ENCODE data around the gene PSMG2.

Gene PSMG2

DNA sequence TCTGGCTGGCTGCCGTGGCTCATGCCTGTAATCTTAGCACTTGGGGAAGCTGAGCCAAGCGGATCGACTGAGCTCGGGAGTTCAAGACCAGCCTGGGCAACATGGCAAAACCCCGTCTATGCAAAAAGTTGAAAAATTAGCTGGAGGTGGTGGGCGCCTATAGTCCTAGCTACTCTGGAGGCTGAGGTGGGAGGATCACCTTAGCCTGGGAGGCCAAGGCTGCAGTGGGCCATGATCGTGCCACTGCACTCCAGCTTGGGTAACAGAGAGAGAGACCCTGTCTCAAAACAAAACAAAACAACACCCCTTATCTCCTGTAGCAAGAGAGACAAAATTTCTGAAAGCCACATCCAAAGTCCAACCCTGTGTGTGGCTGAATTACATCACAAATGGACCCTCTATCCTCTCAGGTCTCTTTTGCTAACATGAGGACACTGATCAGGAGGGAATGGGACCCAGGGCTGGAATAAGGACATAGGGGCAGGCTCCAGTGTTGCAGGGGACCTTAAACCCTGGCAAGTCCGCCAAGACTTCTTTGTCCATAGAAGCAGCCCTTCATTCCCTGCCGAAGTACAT, 64.8 kb downstream of the PSMG2 start:
- DNase-seq (ENCODE audit: low spot score): no peak
- TF ChIP-seq, protein P1, sequence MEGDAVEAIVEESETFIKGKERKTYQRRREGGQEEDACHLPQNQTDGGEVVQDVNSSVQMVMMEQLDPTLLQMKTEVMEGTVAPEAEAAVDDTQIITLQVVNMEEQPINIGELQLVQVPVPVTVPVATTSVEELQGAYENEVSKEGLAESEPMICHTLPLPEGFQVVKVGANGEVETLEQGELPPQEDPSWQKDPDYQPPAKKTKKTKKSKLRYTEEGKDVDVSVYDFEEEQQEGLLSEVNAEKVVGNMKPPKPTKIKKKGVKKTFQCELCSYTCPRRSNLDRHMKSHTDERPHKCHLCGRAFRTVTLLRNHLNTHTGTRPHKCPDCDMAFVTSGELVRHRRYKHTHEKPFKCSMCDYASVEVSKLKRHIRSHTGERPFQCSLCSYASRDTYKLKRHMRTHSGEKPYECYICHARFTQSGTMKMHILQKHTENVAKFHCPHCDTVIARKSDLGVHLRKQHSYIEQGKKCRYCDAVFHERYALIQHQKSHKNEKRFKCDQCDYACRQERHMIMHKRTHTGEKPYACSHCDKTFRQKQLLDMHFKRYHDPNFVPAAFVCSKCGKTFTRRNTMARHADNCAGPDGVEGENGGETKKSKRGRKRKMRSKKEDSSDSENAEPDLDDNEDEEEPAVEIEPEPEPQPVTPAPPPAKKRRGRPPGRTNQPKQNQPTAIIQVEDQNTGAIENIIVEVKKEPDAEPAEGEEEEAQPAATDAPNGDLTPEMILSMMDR (IDR thresholded peaks at IDR 0.05): no peak
- Histone ChIP-seq H3K27ac (no peak overlapping the region), H3K4me3 (no peak overlapping the region)

DNA sequence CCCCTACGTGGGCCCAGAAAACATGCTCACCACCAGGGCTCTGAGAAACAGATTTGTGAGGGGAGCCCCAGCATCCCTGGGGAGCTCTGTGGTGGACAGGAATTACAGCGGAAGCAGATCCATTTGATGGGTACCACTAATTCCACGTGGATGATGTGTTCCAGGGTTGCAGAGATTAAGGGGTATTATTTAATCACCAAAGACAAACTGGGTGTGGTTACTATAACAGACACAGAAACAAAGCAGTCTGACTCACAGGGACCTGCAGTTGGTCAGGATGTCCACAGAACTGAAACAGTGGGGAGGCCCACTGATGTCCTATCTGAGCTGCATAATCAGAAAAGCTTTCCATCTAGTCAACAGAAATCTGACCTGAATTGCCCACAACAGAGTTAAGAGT, 65.8 kb downstream of the PSMG2 start:
- DNase-seq (ENCODE audit: low spot score): peak; percentile 22
- Histone ChIP-seq H3K27ac (no peak overlapping the region), H3K4me3 (no peak overlapping the region)
- TF ChIP-seq, protein P1 (IDR thresholded peaks at IDR 0.05): no peak

- Histone ChIP-seq H3K27ac (no peak overlapping the region), H3K4me3 (no peak overlapping the region)
- peak; percentile 28 for DNase-seq (ENCODE audit: low spot score)
- TF ChIP-seq, protein P1 (IDR thresholded peaks at IDR 0.05): no peak
These were observed 66.3 kb downstream of the PSMG2 start for GRCh38 chr18:12769136-12769535.

DNA sequence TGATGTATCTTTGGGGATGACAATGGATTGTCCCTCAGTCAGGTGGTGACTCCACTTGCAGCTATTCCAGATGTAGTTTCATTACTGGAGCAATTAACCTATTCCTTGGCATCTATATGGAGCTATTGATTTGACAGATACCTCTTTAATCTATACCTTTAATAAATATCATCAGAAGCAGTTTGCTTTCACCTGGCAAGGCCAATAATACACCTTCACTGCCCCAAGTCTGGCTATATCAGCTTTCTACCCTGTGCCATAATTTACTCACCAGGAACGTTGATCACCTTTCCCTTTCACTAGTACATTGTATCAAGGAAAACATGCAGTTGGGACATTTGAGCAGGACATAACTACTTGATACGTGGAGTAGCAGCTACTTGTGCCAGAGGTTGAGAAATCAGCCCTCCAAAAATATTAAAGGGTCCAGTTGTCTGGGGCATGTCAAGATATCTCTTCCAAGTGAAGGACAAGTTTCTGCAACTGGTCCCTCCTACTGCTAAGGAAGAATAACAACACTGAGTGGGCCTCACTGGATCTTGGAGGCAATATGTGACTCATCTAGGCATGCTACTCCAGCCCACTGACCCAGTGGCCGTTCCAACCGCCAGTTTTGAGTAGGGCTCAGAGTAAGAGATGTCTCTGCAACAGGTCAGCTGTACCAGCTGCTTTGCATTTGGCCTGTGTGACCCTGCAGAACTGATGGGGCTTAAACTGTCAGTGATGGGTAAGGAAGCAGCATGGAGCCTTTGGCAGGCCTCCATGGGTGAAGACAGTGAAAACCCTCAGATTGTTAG, 67.0 kb downstream of the PSMG2 start:
- no peak overlapping the region for H3K4me3 ChIP-seq
- H3K27ac ChIP-seq: no peak overlapping the region
- peak; percentile 9 for DNase-seq (ENCODE audit: low spot score)
- TF ChIP-seq, protein P1 (IDR thresholded peaks at IDR 0.05): no peak

DNA sequence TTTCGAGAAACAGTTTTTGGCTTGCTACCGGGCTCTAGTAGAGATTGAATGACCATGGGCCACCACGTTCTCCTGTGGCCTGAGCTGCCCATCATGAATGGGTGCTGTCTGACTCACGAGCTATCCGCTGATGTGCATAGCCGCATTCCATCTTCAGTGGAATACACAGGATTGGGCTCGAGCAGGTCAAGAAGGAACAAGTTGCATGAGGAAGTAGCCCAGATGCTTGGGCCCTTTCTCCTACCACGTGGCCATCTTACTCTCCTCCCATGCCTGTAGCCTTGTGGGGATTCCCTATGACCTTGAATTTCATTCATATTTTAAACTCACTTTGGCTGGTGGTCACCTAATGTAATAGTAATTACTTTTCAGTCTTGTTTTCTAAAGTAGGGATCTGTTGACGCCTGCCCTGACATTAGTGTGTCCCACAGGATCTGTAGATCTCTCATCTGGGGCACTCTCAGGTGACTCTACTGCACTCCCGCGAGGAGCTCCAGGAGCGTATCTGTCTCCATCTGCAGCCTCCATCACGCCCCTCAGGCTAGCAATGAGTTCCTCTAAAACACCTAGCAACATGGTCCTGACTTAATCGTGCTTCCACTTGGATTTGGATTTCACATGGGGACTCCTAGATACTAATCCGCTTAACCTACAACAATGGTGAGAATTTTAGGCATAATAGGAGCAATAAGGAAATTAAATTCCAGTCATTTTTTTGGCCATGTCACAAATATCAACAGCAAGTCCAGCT, 67.8 kb downstream of the PSMG2 start:
- no peak overlapping the region for H3K27ac ChIP-seq

DNA sequence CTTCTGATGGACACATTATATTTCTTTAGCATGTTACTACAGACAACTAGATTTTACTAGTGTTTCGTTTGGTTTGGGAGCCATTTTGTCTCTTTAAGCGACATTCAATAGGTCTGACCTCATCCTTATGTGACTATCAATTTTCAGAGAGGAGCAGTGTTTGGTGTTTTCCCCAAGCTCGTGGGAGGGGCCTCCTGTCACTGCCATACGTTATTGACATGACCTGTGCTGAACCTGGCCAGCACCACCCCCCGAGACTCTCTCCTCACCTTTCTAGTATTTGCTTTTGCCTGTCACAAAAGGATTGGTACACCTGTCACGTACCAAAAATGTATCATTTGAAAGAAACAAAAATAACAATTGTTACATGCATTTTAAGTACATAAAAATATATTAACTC, 69.3 kb downstream of the PSMG2 start:
- Histone ChIP-seq H3K27ac (no peak overlapping the region), H3K4me3 (no peak overlapping the region)
- TF ChIP-seq, protein P1 (IDR thresholded peaks at IDR 0.05): no peak
- DNase-seq (ENCODE audit: low spot score): peak; percentile 3

More for the DNA sequence above, 67.8 kb downstream of the PSMG2 start:
- no peak overlapping the region for H3K4me3 ChIP-seq
- no peak for DNase-seq (ENCODE audit: low spot score)
- TF ChIP-seq, protein P1 (IDR thresholded peaks at IDR 0.05): no peak

All from coronary artery (tissue), 2 donors.